Fibroblast of peridontal ligament (primary cell): ENCODE data around the gene GPATCH8.
"Not testable (repeated sequence)": the region's sequence is repeated elsewhere in the genome, so short reads cannot be mapped to it uniquely, and the experiment has no call there.

ENCODE experiments used
- DNase-seq: peaks from one replicate; pipeline ENCODE4 v3.0.0-alpha.2; 2010; ENCODE audit errors: extremely low read depth

The GPATCH8 gene

DNA sequence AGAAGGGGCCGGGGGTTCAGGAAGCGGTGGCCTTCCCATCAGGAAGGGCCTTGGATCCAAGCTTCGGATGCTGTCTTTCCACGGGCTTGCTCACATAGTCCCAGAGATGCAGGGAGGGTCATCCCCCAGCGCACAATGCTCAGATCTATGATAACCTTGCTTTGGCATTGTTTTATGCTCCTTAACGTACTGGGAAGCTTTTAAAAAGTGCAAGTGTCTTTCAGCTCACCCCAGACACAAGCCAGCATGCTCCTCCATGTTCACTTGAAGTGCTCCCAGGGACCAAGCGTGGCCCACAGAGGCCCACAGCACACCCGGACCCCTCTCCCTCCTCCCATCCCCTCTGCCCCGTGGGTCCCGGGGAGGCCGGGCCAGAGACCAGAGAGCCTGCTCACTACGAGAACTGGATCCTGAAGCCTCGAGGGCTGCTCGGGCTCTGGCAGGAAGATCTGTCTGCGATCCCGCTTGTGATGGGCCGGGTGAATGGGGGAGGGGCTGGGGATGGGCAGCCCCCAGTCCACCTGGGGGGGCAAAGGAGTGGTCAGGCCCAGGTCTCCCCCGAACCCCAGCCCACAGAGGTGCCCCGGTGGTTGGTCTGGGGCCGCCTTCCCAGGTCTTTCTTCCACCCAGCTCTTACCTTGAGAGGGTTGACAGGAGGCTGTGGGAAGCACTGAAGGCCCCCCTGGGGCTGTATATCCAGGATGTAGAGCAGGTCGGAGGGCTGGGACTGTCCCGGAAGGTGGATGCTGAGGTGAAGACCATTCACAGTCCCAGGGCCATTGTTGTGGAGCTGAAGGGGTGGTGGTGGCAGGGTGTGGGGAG lies 127.8 kb downstream of the GPATCH8 start:
- no peak for DNase-seq

- no peak for DNase-seq
Observed at GRCh38 chr17:44374306-44375195, 128.7 kb downstream of the GPATCH8 start.

- DNase-seq, result no peak
Observed at GRCh38 chr17:44372036-44372435, 131.2 kb downstream of the GPATCH8 start.

DNA sequence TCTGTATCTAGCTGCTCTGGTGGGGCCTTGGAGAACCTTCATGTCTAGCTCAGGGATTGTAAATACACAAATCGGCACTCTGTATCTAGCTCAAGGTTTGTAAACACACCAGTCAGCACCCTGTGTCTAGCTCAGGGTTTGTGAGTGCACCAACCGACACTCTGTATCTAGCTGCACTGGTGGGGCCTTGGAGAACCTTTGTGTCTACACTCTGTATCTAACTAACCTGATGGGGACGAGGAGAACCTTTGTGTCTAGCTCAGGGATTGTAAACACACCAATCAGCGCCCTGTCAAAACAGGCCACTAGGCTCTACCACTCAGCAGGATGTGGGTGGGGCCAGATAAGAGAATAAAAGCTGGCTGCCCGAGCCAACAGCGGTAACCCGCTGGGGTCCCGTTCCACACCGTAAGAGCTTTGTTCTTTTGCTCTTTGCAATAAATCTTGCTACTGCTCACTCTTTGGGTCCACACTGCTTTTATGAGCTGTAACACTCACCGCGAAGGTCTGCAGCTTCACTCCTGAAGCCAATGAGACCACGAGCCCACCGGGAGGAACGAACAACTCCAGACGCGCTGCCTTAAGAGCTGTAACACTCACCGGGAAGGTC lies 133.7 kb downstream of the GPATCH8 start:
- not testable (repeated sequence) for DNase-seq

DNA sequence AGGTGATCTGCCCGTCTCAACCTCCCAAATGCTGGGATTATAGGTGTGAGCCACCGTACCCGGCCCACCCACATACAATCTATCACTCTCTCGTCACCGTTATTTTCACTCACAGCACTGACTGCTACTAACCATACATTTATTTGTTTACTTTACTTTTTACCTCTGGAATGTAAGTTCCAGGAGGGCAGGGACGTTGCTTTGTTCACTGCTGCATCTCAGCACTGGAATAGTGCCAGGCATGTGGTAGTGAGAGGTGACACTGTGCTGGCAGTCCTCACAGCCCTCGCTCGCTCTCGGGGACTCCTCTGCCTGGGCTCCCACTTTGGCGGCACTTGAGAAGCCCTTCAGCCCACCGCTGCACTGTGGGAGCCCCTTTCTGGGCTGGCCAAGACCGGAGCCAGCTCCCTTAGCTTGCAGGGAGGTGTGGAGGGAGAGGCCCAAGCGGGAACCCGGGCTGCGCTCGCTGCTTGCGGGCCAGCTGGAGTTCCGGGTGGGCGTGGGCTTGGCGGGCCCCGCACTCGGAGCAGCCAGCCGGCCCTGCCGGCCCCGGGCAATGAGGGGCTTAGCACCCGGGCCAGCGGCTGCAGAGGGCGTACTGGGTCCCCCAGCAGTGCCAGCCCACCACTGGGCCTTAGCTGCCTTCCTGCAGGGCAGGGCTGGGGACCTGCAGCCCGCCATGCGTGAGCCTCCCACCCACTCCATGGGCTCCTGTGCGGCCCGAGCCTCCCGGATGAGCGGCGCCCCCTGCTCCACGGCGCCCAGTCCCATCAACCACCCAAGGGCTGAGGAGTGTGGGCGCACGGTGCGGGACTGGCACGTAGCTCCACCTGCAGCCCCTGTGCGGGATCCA lies 134.6 kb downstream of the GPATCH8 start:
- DNase-seq, result not testable (repeated sequence)

GRCh38 chr17:44367231-44367979 lies 135.8 kb downstream of the GPATCH8 start:
- no peak for DNase-seq

GRCh38 chr17:44365051-44365450 lies 138.2 kb downstream of the GPATCH8 start:
- not testable (repeated sequence) for DNase-seq

DNA sequence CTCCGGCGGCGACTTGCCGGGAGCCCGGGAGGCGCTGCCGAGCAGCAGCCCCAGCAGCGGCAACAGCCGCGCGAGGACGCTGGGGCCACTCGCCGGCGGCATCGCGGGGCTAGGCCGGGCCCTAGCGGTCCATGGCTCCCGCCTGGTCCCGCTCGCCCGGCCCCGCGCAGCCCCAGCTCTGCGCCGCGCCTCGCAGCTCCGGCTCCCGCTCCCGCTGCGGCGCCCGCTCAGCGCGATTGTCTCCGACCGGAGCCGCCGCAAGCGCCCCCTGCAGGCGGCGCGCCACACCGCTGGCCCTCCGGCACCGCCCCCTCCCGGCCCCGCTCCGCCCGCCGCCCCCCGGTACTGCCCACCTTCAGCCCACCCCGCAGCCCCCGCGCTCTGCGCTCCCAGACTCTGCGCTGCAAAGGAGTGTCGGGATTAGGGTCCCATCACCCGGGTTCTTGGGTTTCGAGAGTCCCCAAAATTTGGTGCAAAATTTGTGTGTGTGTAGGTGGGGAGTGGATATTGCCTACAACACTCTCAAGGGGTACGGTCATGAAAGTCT lies 139.5 kb downstream of the GPATCH8 start, which contains the start of gene FAM171A2:
Gene FAM171A2, minus strand, starts transcription at position 241 of the 547 bp plus-strand sequence. Its CDS starts 139 bp downstream, at position 102.
- peak; percentile 22 for DNase-seq

GRCh38 chr17:44362949-44363612 lies 140.1 kb downstream of the GPATCH8 start:
- no peak for DNase-seq

GRCh38 chr17:44362459-44362948 lies 140.7 kb downstream of the GPATCH8 start:
- DNase-seq, result no peak

GRCh38 chr17:44361292-44362260 lies 141.6 kb downstream of the GPATCH8 start:
- no peak for DNase-seq

DNA sequence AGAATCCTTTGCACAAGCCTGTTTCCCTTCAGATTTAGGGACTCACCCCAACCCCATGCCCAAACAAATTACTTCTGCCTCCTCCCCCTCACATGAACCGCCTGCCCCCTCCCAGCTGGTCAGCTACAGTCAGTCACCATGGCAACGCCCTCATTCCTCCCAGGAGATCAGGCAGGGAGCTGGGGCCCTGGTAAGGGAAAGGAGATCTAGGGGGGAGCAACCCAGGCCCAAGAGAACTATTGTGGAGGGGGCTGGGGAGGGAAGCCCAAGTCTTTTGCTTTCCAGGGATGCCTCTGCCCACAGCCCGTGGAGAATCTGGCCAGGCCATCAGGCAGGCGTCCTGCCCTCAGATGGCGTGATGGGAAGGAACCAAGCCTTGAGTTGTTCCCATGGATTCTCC lies 142.4 kb downstream of the GPATCH8 start:
- DNase-seq, result peak; percentile 54

DNA sequence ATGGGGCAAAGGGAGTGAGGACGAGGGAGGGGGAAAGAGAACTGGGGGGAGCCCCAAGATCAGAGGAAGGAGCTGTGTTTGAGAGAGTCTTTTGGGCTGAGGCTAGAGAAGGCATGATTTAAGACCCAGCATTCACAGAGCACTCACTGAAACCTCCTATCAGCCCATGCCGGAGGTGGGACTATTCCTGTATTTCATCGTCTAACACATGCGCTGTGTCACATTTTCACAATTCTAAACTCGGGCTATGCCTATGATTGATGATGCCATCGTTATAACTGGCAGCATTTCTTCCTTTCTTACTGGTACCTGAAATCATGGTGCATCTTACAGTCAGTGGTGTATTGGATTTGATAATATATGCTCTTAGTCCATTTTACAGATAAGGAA lies 143.1 kb downstream of the GPATCH8 start:
- DNase-seq, result no peak

DNA sequence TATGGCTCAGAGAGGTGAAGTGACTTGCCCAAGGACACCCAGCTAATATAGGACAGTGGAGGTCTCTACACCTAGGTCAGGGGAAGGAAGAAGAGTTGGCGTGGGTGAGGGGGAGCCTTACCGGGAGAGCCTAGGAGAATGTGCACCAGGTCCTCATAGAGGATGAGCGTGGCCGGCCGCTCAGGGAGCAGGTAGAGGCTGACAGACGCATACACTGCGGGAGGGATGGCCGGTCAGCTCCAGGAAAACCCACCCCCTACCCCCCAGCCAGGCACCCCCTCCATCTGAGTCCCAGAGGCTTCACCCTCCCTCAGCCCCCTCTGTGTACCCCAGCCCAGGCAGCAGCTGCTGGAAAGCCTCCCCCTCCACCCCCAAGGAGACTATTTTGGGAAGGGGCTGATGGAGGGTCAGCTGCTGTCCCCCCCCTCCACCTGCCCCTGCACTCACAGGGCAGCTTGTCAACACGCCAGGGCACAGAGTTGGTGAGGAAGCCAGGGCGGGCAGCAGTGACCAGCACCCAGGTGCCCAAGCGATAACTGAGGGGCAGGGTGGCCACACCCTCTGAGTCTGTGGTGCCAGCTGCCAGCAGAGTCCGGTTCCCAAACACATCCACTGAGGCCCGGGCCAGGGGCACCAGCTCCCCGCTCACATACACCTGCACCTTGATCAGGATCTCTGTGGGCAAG lies 143.6 kb downstream of the GPATCH8 start:
- no peak for DNase-seq

GRCh38 chr17:44359006-44359405 lies 144.2 kb downstream of the GPATCH8 start:
- no peak for DNase-seq

DNA sequence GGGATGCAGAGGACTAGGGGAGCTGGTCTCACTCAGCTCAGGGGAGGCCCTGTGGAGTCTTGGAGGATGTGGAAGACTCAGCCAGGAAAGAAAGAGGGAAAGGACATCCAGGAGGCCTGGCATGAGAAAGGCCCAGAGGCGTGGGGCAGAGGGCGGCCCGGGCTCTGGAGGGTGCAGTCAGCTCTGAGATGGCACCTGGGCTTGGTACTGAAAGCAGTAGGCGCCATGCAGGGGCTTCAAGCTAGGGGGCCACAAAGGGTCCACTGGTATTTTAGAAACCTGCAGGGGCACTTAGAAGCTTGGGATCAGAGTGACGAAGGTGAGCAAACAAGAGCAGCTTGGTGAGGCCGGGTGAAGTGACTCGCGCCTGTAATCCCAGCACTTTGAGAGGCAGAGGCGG lies 145.1 kb downstream of the GPATCH8 start:
- DNase-seq, result no peak

GRCh38 chr17:44356241-44356640 lies 147.0 kb downstream of the GPATCH8 start:
- DNase-seq, result no peak

DNA sequence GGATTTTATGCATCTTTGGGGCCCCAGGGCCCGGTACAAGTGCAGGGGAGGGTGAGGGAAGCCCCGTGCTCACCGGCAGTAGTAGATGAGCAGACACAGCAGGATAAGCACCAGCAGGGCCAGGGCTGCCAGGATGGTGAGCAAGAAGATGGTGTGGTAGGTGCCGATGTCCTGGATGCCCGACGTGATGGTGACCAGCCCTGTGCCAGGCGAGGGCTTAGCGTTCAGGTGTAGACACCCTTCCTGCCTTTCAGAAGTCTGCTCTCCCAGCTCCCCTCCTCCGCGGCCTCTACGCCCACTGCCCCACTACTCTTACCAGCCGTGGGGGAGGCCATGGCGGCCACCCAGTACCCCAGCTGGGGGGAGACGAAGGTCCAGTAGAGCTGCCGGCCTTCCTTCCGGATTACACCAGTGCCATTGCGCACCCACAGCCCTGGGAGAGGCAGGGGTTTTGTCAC lies 147.5 kb downstream of the GPATCH8 start:
- no peak for DNase-seq
